Measurements from ENCODE around the gene LEAP2.

DNA sequence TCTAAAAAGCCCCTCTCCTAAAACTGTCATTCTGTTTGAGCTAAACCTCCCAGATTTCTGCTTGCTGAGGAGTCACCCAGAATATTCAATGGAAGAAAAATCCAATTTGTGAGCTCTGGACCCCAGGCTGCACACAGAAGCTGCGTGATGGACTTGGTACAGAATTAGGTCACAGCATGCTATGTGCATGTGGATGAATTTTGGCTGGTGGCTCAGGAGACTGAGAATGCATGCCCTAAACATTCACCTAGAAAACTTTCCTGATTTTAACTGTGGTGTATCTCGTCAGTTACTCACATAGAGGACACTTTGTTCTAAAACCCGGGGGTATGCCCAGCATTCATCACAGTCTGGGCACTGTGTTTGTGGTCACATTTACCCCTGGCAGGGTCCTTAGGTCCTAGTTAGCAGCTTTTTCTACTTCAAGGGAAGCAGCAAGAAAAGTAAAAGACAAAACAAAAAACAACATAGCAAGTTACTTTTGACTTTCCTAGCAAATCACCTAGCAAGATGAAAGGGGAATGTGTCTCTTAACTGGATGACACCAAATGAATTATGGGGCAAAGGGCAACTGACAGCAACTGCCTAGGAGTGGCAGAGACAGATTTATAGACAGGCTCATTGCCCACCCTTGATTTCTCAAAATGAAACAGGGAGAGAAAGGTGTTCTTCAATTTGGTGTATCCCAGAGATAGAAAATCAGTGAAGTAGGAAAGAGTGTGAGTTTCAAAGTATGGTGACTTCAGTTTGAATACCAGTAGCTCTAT, 34.8 kb upstream of the LEAP2 start:
- TF ChIP-seq, protein P1, sequence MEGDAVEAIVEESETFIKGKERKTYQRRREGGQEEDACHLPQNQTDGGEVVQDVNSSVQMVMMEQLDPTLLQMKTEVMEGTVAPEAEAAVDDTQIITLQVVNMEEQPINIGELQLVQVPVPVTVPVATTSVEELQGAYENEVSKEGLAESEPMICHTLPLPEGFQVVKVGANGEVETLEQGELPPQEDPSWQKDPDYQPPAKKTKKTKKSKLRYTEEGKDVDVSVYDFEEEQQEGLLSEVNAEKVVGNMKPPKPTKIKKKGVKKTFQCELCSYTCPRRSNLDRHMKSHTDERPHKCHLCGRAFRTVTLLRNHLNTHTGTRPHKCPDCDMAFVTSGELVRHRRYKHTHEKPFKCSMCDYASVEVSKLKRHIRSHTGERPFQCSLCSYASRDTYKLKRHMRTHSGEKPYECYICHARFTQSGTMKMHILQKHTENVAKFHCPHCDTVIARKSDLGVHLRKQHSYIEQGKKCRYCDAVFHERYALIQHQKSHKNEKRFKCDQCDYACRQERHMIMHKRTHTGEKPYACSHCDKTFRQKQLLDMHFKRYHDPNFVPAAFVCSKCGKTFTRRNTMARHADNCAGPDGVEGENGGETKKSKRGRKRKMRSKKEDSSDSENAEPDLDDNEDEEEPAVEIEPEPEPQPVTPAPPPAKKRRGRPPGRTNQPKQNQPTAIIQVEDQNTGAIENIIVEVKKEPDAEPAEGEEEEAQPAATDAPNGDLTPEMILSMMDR (IDR thresholded peaks at IDR 0.05), result no peak
- TF ChIP-seq EP300 (IDR thresholded peaks at IDR 0.05; ENCODE audit: low read depth), result no peak
- TF ChIP-seq POLR2AphosphoS5 (IDR thresholded peaks at IDR 0.05), result no peak
